Naive thymus-derived CD8-positive, alpha-beta T cell (primary cell): ENCODE results near the gene NGFR. TPM values are rescaled to one million over a fixed set of nuclear protein-coding genes. Genes with fewer than 3 reads are reported as not detected.
A peak's percentile ranks its signal among the peaks of the same experiment; 100 is the strongest.

Experiments
- ATAC-seq, 2 donors: fragments of 150-1000 bp; cut with Tn5 transposase in 1 of 2; sonication (Bioruptor Pico), chemical (Tn5 transposase) in 1 of 2; 1 replicate in 1 of 2; 2 replicates in 1 of 2; pipeline ENCODE4 v1.10.0; 2021; ENCODE audit warnings: mild to moderate bottlenecking in 2 of 2, moderate library complexity in 2 of 2
- POLR2A ChIA-PET: fragments of 350-600 bp; sonication (Branson Sonifier 250); formaldehyde crosslinking; loops from one replicate; lab custom pipeline; 2021; ENCODE audit warnings: antibody characterized with exemption; lab: Charles Lee
- DNase-seq, 10 donors: peaks; one replicate each; pipeline versions ENCODE4 v3.0.0 to v3.0.0-alpha.2; 2020 to 2022
- H3K27ac Mint-ChIP-seq, 10 donors: one replicate each; pipeline ENCODE4 v1.8.0; 2020 to 2022; ENCODE audit warnings: mild to moderate bottlenecking in 10 of 10, mixed read lengths in 10 of 10, moderate library complexity in 4 of 10, inconsistent platforms in 1 of 10
- H3K27me3 Mint-ChIP-seq, 5 donors: one replicate each; pipeline ENCODE4 v1.8.0; 2021 to 2022; ENCODE audit warnings: mixed read lengths in 5 of 5
- H3K36me3 Mint-ChIP-seq, 3 donors: one replicate each; pipeline ENCODE4 v1.8.0; 2020 to 2022; ENCODE audit warnings: mixed read lengths in 3 of 3, mild to moderate bottlenecking in 2 of 3, inconsistent platforms in 1 of 3
- H3K4me1 Mint-ChIP-seq, 4 donors: one replicate each; pipeline ENCODE4 v1.8.0; 2021 to 2022; ENCODE audit warnings: mixed read lengths in 4 of 4
- H3K4me3 Mint-ChIP-seq, 10 donors: one replicate each; pipeline ENCODE4 v1.8.0; 2020 to 2022; ENCODE audit warnings: mild to moderate bottlenecking in 10 of 10, mixed read lengths in 10 of 10, moderate library complexity in 6 of 10, inconsistent platforms in 1 of 10
- H3K9me3 Mint-ChIP-seq, 9 donors: one replicate each; pipeline ENCODE4 v1.8.0; 2020 to 2022; ENCODE audit warnings: mixed read lengths in 9 of 9, mild to moderate bottlenecking in 3 of 9, inconsistent platforms in 1 of 9, moderate library complexity in 1 of 9
- polyA plus RNA-seq, 3 donors: library from polyadenylated mRNA; unstranded; fragments of 300-500 nt; fragmentation: Illumina TruSeq; gene quantifications; one replicate each; pipeline ENCODE4 v1.2.3, GENCODE V29; 2021
- total RNA-seq, 8 experiments: library from RNA in 2 of 8; stranded (reverse) in 2 of 8; gene quantifications; one replicate each; pipeline ENCODE4 v1.2.3 and lab custom pipeline; 2021 to 2026

NGFR gene
- total and polyA plus RNA-seq, 5 experiments from 2014 or later, result 0.47 TPM; not detected in 4

GRCh38 chr17:49489348-49489747, 5.7 kb upstream of the NGFR start:
- POLR2A ChIA-PET, result no interaction called here
- Mint-ChIP-seq H3K9me3 (no peaks in the 10 kb centered on the region), H3K27me3 (peaks cover 10 to 56% (median 29%) of the 10 kb centered on the region in 5 donors), H3K36me3 (no peaks in the 10 kb centered on the region), H3K27ac (no peak overlapping the region), H3K4me1 (peaks cover 3 to 11% (median 6%) of the 10 kb centered on the region in 4 donors), H3K4me3 (no peak overlapping the region)
- DNase-seq, result no peak
- ATAC-seq, result no peak

- DNase-seq (no peak), ATAC-seq (no peak)
- peaks cover 10 to 48% (median 22%) of the 10 kb centered on the region in 5 donors for H3K27me3 Mint-ChIP-seq
- H3K36me3 Mint-ChIP-seq, result no peaks in the 10 kb centered on the region
- no peaks in the 10 kb centered on the region for H3K9me3 Mint-ChIP-seq
- no peak overlapping the region for H3K27ac Mint-ChIP-seq
- H3K4me1 Mint-ChIP-seq, result peaks cover 5 to 20% (median 10%) of the 10 kb centered on the region in 4 donors
- POLR2A ChIA-PET, result interaction anchor here (0.6 kb wide), 1 partner anchor 114 kb away, joined by 11 read pairs; no protein-coding TSS in a partner anchor
- no peak overlapping the region for H3K4me3 Mint-ChIP-seq
These were observed 4.8 kb upstream of the NGFR start for GRCh38 chr17:49490276-49490675.

GRCh38 chr17:49491192-49491769, 3.8 kb upstream of the NGFR start:
- H3K9me3 Mint-ChIP-seq, result no peaks in the 10 kb centered on the region
- peaks cover 9 to 28% (median 16%) of the 10 kb centered on the region in 4 donors for H3K4me1 Mint-ChIP-seq
- H3K4me3 Mint-ChIP-seq, result no peak overlapping the region
- H3K27ac Mint-ChIP-seq, result no peak overlapping the region
- POLR2A ChIA-PET, result no interaction called here
- no peak for DNase-seq
- no peak for ATAC-seq
- no peaks in the 10 kb centered on the region for H3K36me3 Mint-ChIP-seq
- H3K27me3 Mint-ChIP-seq, result peaks cover 10 to 44% (median 21%) of the 10 kb centered on the region in 5 donors

- ATAC-seq, result no peak
- Mint-ChIP-seq H3K9me3 (no peaks in the 10 kb centered on the region), H3K36me3 (no peaks in the 10 kb centered on the region), H3K4me3 (peak overlapping the region; percentile 65 to 89 (median 75)), H3K4me1 (peaks cover 11 to 43% (median 29%) of the 10 kb centered on the region in 4 donors), H3K27ac (peak overlapping the region in 1 of 10 donors; percentile 55), H3K27me3 (peaks cover 15 to 42% (median 29%) of the 10 kb centered on the region in 5 donors)
- no peak for DNase-seq
- POLR2A ChIA-PET, result interaction anchor here (1.2 kb wide), 1 partner anchor 27 kb away, joined by 3 read pairs; no protein-coding TSS in a partner anchor
These were observed 601 bp upstream of the NGFR start for GRCh38 chr17:49494399-49494985.

GRCh38 chr17:49495842-49496182, 719 bp downstream of the NGFR start:
- Mint-ChIP-seq H3K4me1 (peaks cover 11 to 43% (median 29%) of the 10 kb centered on the region in 4 donors), H3K27me3 (peaks cover 19 to 42% (median 35%) of the 10 kb centered on the region in 5 donors), H3K27ac (peak overlapping the region in 2 of 10 donors; percentile 6 to 51), H3K36me3 (no peaks in the 10 kb centered on the region), H3K9me3 (no peaks in the 10 kb centered on the region), H3K4me3 (peak overlapping the region; percentile 73 to 89 (median 81))
- POLR2A ChIA-PET, result interaction anchor here (1.2 kb wide), 1 partner anchor 25 kb away, joined by 3 read pairs; no protein-coding TSS in a partner anchor
- ATAC-seq, result no peak
- DNase-seq, result peak in 1 of 10 donors; percentile 17

GRCh38 chr17:49496183-49496866, 1.2 kb downstream of the NGFR start:
- H3K27me3 Mint-ChIP-seq, result peaks cover 19 to 43% (median 37%) of the 10 kb centered on the region in 5 donors

GRCh38 chr17:49496867-49497147, 1.7 kb downstream of the NGFR start:
- Mint-ChIP-seq H3K4me1 (peaks cover 11 to 43% (median 29%) of the 10 kb centered on the region in 4 donors), H3K36me3 (no peaks in the 10 kb centered on the region), H3K27ac (no peak overlapping the region), H3K4me3 (peak overlapping the region; percentile 57 to 86 (median 75)), H3K27me3 (peaks cover 18 to 48% (median 39%) of the 10 kb centered on the region in 5 donors), H3K9me3 (no peaks in the 10 kb centered on the region)
- no peak for DNase-seq
- POLR2A ChIA-PET, result interaction anchor here (0.6 kb wide), 1 partner anchor 33 kb away, joined by 3 read pairs; no protein-coding TSS in a partner anchor
- ATAC-seq, result peak; percentile 2 to 5

More at GRCh38 chr17:49496183-49496866, 1.2 kb downstream of the NGFR start:
- ATAC-seq (peak; percentile 85), DNase-seq (peak; percentile 69 to 95 (median 82))
- H3K36me3 Mint-ChIP-seq, result no peaks in the 10 kb centered on the region
- peak overlapping the region; percentile 73 to 89 (median 81) for H3K4me3 Mint-ChIP-seq
- H3K9me3 Mint-ChIP-seq, result no peaks in the 10 kb centered on the region
- POLR2A ChIA-PET, result interaction anchor here (0.6 kb wide), 1 partner anchor 34 kb away, joined by 3 read pairs; no protein-coding TSS in a partner anchor
- H3K27ac Mint-ChIP-seq, result peak overlapping the region in 1 of 10 donors; percentile 51
- H3K4me1 Mint-ChIP-seq, result peaks cover 11 to 43% (median 29%) of the 10 kb centered on the region in 4 donors

GRCh38 chr17:49497148-49498028, 2.3 kb downstream of the NGFR start:
- H3K27ac Mint-ChIP-seq, result no peak overlapping the region
- H3K36me3 Mint-ChIP-seq, result no peaks in the 10 kb centered on the region
- POLR2A ChIA-PET, result interaction anchor here (0.6 to 1.0 kb wide), 2 partner anchors 12 to 33 kb away, joined by 3 read pairs; no protein-coding TSS in a partner anchor
- DNase-seq (peak in 4 of 10 donors; percentile 5 to 30 (median 28)), ATAC-seq (no peak)
- peak overlapping the region; percentile 57 to 86 (median 75) for H3K4me3 Mint-ChIP-seq
- H3K9me3 Mint-ChIP-seq, result no peaks in the 10 kb centered on the region
- peaks cover 18 to 54% (median 42%) of the 10 kb centered on the region in 5 donors for H3K27me3 Mint-ChIP-seq
- H3K4me1 Mint-ChIP-seq, result peaks cover 11 to 43% (median 29%) of the 10 kb centered on the region in 4 donors

- Mint-ChIP-seq H3K9me3 (no peaks in the 10 kb centered on the region), H3K36me3 (no peaks in the 10 kb centered on the region), H3K27me3 (peaks cover 21 to 61% (median 48%) of the 10 kb centered on the region in 5 donors), H3K27ac (no peak overlapping the region), H3K4me1 (peaks cover 11 to 43% (median 29%) of the 10 kb centered on the region in 4 donors), H3K4me3 (peak overlapping the region; percentile 36 to 86 (median 74))
- no peak for DNase-seq
- no peak for ATAC-seq
- POLR2A ChIA-PET, result interaction anchor here (0.6 to 1.0 kb wide), 2 partner anchors 11 to 77 kb away, joined by 3 to 6 read pairs; no protein-coding TSS in a partner anchor
These were observed 3.0 kb downstream of the NGFR start for GRCh38 chr17:49498029-49498615.

GRCh38 chr17:49501496-49501895, 6.4 kb downstream of the NGFR start:
- no peaks in the 10 kb centered on the region for H3K36me3 Mint-ChIP-seq
- no peak overlapping the region for H3K27ac Mint-ChIP-seq
- peaks cover 5 to 19% (median 16%) of the 10 kb centered on the region in 4 donors for H3K4me1 Mint-ChIP-seq
- H3K9me3 Mint-ChIP-seq, result no peaks in the 10 kb centered on the region
- H3K4me3 Mint-ChIP-seq, result no peak overlapping the region
- ATAC-seq, result no peak
- peaks cover 34 to 91% (median 72%) of the 10 kb centered on the region in 5 donors for H3K27me3 Mint-ChIP-seq
- DNase-seq, result no peak
- POLR2A ChIA-PET, result no interaction called here

- peaks cover 34 to 96% (median 75%) of the 10 kb centered on the region in 5 donors for H3K27me3 Mint-ChIP-seq
- DNase-seq, result no peak
- peaks cover 4 to 16% (median 11%) of the 10 kb centered on the region in 4 donors for H3K4me1 Mint-ChIP-seq
- ATAC-seq, result no peak
- POLR2A ChIA-PET, result no interaction called here
- no peaks in the 10 kb centered on the region for H3K36me3 Mint-ChIP-seq
- peak overlapping the region in 1 of 10 donors; percentile 74 for H3K27ac Mint-ChIP-seq
- H3K9me3 Mint-ChIP-seq, result no peaks in the 10 kb centered on the region
- H3K4me3 Mint-ChIP-seq, result no peak overlapping the region
These were observed 7.2 kb downstream of the NGFR start for GRCh38 chr17:49502254-49502653.
